GM18519 (cell line): ENCODE measurements around the gene DNAAF6.

Experiments used
- ATAC-seq: cut with Tn5 transposase; IDR thresholded peaks from one replicate; pipeline ENCODE4 v1.9.1; 2021; ENCODE audit warnings: mild to moderate bottlenecking, moderate library complexity; ENCODE audit not compliant: unreplicated experiment, low FRiP score

The DNAAF6 gene

GRCh38 chrX:107290019-107290418 is 83.6 kb downstream of the DNAAF6 start:
- no peak for ATAC-seq

DNA sequence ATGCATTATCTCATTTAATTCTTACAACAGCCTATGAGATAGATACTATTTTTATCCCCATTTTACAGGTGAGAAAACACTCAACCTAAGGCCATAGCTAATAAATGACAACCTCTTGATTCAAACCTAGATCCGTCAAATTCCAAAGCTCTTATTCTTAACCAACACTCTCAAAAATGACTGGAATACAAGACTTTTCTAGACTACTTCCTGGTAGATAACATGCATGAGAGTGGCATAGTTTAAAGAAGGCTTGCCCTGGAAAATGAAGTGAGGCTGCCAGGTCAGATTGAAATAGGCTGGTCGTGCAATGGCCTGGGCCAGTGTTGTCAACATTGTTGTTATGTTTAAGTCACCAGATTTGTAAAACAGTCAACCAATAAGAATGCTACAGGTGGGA is 86.6 kb downstream of the DNAAF6 start:
- ATAC-seq = no peak
